ENCODE data around the gene PRKN. TPM values are rescaled to one million over a fixed set of nuclear protein-coding genes. Genes with fewer than 3 reads are reported as not detected.

Gene PRKN
- total RNA-seq, 1 donor from 2014 or later = 0.79 TPM

DNA sequence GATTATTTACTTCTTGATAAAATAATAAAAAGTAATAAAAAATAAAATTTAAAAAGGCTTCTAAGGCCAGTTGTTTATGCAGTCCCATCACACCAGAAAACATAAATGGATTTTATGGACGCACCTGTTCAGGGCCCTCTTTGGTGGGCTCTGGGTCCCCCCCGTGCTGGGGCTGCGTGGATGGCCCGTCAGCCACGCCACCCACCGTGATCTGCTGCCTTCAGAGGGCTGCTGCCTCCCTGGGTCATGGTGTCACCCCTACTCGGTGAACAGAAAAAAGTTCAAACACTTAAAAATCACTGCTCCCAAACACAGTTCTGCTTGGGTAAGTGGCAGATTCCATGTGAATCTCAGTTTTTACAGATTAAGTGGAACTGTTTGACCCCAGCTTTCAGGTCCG lies 1006.1 kb downstream of the PRKN start:
- TF ChIP-seq, protein P1, sequence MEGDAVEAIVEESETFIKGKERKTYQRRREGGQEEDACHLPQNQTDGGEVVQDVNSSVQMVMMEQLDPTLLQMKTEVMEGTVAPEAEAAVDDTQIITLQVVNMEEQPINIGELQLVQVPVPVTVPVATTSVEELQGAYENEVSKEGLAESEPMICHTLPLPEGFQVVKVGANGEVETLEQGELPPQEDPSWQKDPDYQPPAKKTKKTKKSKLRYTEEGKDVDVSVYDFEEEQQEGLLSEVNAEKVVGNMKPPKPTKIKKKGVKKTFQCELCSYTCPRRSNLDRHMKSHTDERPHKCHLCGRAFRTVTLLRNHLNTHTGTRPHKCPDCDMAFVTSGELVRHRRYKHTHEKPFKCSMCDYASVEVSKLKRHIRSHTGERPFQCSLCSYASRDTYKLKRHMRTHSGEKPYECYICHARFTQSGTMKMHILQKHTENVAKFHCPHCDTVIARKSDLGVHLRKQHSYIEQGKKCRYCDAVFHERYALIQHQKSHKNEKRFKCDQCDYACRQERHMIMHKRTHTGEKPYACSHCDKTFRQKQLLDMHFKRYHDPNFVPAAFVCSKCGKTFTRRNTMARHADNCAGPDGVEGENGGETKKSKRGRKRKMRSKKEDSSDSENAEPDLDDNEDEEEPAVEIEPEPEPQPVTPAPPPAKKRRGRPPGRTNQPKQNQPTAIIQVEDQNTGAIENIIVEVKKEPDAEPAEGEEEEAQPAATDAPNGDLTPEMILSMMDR (IDR thresholded peaks at IDR 0.05; ENCODE audit: insufficient read depth, low read length, severe bottlenecking) = no peak
- FAIRE-seq = no peak
- no peak for DNase-seq (ENCODE audit: low read depth)
- H3K36me3 ChIP-seq (ENCODE audit: control insufficient read depth, insufficient read depth, low read length) = no peaks in the 10 kb centered on the region
- H3K27me3 ChIP-seq (ENCODE audit: control insufficient read depth, insufficient read depth, low read length) = no peaks in the 10 kb centered on the region
- H3K4me3 ChIP-seq (ENCODE audit: low read depth, low read length) = no peak overlapping the region

DNA sequence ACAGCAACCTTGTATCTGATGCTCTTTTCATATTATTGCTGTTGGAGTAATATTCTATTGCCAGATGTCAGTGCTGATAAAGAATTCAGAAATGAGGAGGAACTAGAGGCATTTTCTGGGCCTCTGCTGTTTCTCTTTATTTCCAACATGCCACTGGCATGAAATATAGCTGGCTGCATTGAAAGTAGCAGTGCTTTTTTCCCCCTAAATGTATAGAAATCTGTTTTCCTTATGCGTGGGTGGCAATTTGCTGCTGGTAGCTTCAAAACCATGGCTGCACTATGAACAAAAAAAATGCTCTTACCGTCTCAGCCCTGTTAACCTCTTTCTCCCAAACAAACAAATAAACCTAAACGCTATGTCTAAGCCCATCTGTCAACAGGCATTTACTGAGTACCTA lies 1011.4 kb downstream of the PRKN start:
- no peak overlapping the region for H3K4me3 ChIP-seq (ENCODE audit: low read depth, low read length)
- FAIRE-seq (no peak), DNase-seq (ENCODE audit: low read depth) (no peak)
- no peaks in the 10 kb centered on the region for H3K36me3 ChIP-seq (ENCODE audit: control insufficient read depth, insufficient read depth, low read length)
- no peaks in the 10 kb centered on the region for H3K27me3 ChIP-seq (ENCODE audit: control insufficient read depth, insufficient read depth, low read length)
- TF ChIP-seq, protein P1 (IDR thresholded peaks at IDR 0.05; ENCODE audit: insufficient read depth, low read length, severe bottlenecking) = no peak

DNA sequence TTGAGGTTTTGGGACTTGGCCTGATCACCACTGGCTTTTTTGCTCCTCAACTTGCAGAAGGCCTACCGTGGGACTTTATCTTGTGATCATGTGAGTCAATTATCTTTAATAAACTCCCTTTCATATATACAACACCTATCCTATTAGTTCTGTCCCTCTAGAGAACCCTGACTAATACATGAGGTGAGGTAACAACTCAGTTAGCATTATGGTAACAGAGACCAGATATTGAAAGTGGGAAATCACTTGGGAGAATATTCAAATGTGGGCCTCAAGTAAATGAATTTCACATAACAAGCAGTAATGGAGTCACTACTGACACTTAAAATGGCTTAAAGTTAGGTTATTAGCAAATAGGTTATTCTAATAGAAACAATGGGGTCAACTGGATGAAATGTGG lies 1015.6 kb downstream of the PRKN start:
- no peak overlapping the region for H3K4me3 ChIP-seq (ENCODE audit: low read depth, low read length)
- TF ChIP-seq, protein P1 (IDR thresholded peaks at IDR 0.05; ENCODE audit: insufficient read depth, low read length, severe bottlenecking) = no peak
- H3K27me3 ChIP-seq (ENCODE audit: control insufficient read depth, insufficient read depth, low read length) = no peaks in the 10 kb centered on the region
- FAIRE-seq (no peak), DNase-seq (ENCODE audit: low read depth) (no peak)
- no peaks in the 10 kb centered on the region for H3K36me3 ChIP-seq (ENCODE audit: control insufficient read depth, insufficient read depth, low read length)

DNA sequence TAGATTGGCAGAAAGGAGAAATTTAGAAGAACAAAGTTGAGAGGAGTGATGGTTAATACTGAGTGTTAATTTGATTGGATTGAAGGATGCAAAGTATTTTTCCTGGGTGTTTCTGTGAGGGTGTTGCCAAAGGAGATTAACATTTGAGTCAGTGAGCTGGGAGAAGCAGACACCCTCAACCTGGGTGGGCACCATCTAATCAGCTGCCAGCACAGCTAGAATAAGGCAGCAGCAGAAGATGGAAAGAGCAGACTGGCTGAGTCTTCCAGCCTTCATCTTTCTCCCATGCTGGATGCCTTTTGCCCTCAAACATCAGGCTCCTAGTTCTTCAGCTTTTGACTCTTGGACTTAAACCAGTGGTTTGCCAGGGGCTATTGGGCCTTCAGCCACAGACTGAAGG lies 1016.1 kb downstream of the PRKN start:
- Histone ChIP-seq H3K4me3 (ENCODE audit: low read depth, low read length) (no peak overlapping the region), H3K36me3 (ENCODE audit: control insufficient read depth, insufficient read depth, low read length) (no peaks in the 10 kb centered on the region), H3K27me3 (ENCODE audit: control insufficient read depth, insufficient read depth, low read length) (no peaks in the 10 kb centered on the region)
- TF ChIP-seq, protein P1 (IDR thresholded peaks at IDR 0.05; ENCODE audit: insufficient read depth, low read length, severe bottlenecking) = no peak
- DNase-seq (ENCODE audit: low read depth) (no peak), FAIRE-seq (no peak)

DNA sequence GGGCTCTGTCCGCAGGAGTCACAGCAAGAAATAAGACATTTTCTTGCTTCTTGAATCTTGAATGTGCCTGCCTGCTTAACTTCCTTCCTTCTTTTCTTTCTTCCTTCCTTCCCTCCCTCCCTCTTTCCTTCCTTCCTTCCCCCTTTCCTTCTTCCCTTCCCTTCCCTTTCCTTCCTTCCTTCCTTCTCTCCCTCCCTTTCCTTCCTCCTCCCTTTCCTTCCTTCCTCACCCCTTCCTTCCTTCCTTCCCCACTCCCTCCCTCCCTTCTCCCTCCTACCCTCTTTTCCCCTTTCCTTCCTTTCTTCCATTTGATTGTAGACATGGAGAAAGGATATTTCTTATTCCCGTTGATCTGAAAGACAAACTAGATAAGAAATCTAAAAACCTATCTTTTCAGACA lies 1016.9 kb downstream of the PRKN start:
- Histone ChIP-seq H3K4me3 (ENCODE audit: low read depth, low read length) (no peak overlapping the region), H3K36me3 (ENCODE audit: control insufficient read depth, insufficient read depth, low read length) (no peaks in the 10 kb centered on the region), H3K27me3 (ENCODE audit: control insufficient read depth, insufficient read depth, low read length) (no peaks in the 10 kb centered on the region)
- DNase-seq (ENCODE audit: low read depth) = no peak
- no peak for FAIRE-seq
- TF ChIP-seq, protein P1 (IDR thresholded peaks at IDR 0.05; ENCODE audit: insufficient read depth, low read length, severe bottlenecking) = no peak

DNA sequence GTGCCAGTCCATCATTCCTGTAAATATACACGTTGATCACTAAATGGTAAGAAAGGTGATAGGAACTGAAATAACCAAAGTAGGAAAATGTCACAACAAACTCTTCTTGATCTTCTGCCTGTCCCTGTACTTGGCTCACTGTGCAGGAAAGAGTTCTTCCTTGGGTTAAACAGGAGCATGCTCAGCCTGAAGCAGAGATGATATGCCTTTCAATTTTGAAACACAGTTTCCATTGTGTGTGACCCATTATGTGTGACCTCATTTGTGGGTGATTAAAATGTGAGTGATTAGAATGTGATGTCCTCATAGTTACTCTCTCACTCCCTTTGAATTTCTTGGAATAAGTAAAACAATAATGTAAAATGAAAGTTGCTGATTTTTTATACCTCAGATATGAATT lies 1026.5 kb downstream of the PRKN start:
- no peak for FAIRE-seq
- Histone ChIP-seq H3K4me3 (ENCODE audit: low read depth, low read length) (no peak overlapping the region), H3K36me3 (ENCODE audit: control insufficient read depth, insufficient read depth, low read length) (no peaks in the 10 kb centered on the region), H3K27me3 (ENCODE audit: control insufficient read depth, insufficient read depth, low read length) (no peaks in the 10 kb centered on the region)
- TF ChIP-seq, protein P1 (IDR thresholded peaks at IDR 0.05; ENCODE audit: insufficient read depth, low read length, severe bottlenecking) = no peak
- DNase-seq (ENCODE audit: low read depth) = no peak

All from bronchial epithelial cell (primary cell).